ENCODE measurements around the gene HOXB4. TPM values are rescaled to one million over a fixed set of nuclear protein-coding genes. Genes with fewer than 3 reads are reported as not detected.
A peak's percentile ranks its signal among the peaks of the same experiment; 100 is the strongest.

The HOXB4 gene
- total and polyA plus RNA-seq, 5 donors from 2014 or later = 0.16 to 2.9 (median 0.18) TPM; not detected in 2

- peaks cover 23% of the 10 kb centered on the region for H3K27me3 Mint-ChIP-seq
- H3K27ac ChIP-seq (ENCODE audit: insufficient read depth, low read length, poor library complexity, severe bottlenecking) = no peak overlapping the region
- H3K36me3 ChIP-seq (ENCODE audit: control insufficient read depth, insufficient read depth, low read length) = no peaks in the 10 kb centered on the region
- DNase-seq = no peak
- peaks cover 3 to 14% (median 7%) of the 10 kb centered on the region in 4 donors for H3K4me1 Mint-ChIP-seq
- H3K36me3 Mint-ChIP-seq = no peaks in the 10 kb centered on the region
- H3K9me3 ChIP-seq (ENCODE audit: control insufficient read depth in 2 of 2, low read length in 2 of 2) = no peaks in the 10 kb centered on the region
- ATAC-seq (ENCODE audit: low read depth in 2 of 2) = no peak
- no peak overlapping the region for H3K4me3 Mint-ChIP-seq
- H3K27me3 ChIP-seq (ENCODE audit: control insufficient read depth, insufficient read depth, low read length) = no peaks in the 10 kb centered on the region
- H3K4me3 ChIP-seq (ENCODE audit: low read depth, low read length) = no peak overlapping the region
- H3K4me1 ChIP-seq (ENCODE audit: control insufficient read depth, insufficient read depth, low read length, poor library complexity, severe bottlenecking) = peaks cover 9% of the 10 kb centered on the region
- no peaks in the 10 kb centered on the region for H3K9me3 Mint-ChIP-seq
- H3K27ac Mint-ChIP-seq = peak overlapping the region in 1 of 3 donors; percentile 63
These were observed 25.0 kb downstream of the HOXB4 start for GRCh38 chr17:48553190-48553547.

DNA sequence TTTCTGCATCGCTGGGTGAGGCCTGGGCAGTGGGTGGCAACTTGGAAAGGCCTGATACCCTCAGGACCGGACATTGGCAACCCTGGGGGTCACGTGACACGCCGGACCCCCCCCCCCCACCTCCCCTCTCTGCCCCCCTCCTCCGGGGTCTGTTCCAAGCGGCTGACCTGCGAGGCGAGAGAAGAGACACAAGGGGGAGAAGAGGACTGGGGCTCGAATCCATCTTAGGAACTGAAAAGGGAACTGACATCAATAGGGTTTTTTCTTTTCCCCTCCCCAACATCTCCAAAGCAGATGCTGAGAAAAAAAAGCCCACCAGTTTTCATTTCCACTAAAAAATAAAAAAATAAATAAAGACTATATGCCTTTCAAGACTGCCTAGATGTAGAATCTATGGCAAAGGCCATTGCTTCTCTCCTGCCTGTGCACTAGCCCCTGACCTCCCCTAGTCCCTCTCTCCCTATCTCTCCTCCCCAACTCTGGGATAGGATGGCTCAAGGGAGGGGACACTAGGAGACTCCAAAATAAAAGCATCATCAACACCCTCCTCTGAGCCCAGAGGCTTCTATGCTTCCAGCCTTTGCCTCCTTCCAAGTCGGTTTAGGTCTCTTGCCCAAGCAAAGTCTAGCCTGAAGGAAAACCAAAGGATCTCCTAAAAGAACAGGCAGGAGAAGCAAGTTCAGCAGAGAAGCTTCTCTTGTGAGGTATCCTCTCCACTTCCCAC lies 25.5 kb downstream of the HOXB4 start:
- no peak for ATAC-seq (ENCODE audit: low read depth in 2 of 2)
- Mint-ChIP-seq H3K4me3 (no peak overlapping the region), H3K4me1 (peaks cover 6 to 18% (median 12%) of the 10 kb centered on the region in 4 donors), H3K27ac (no peak overlapping the region), H3K27me3 (peaks cover 19% of the 10 kb centered on the region), H3K9me3 (no peaks in the 10 kb centered on the region), H3K36me3 (no peaks in the 10 kb centered on the region)
- no peaks in the 10 kb centered on the region for H3K36me3 ChIP-seq (ENCODE audit: control insufficient read depth, insufficient read depth, low read length)
- no peaks in the 10 kb centered on the region for H3K9me3 ChIP-seq (ENCODE audit: control insufficient read depth in 2 of 2, low read length in 2 of 2)
- no peak overlapping the region for H3K27ac ChIP-seq (ENCODE audit: insufficient read depth, low read length, poor library complexity, severe bottlenecking)
- peaks cover 13% of the 10 kb centered on the region for H3K4me1 ChIP-seq (ENCODE audit: control insufficient read depth, insufficient read depth, low read length, poor library complexity, severe bottlenecking)
- no peak overlapping the region for H3K4me3 ChIP-seq (ENCODE audit: low read depth, low read length)
- no peak for DNase-seq
- no peaks in the 10 kb centered on the region for H3K27me3 ChIP-seq (ENCODE audit: control insufficient read depth, insufficient read depth, low read length)

DNA sequence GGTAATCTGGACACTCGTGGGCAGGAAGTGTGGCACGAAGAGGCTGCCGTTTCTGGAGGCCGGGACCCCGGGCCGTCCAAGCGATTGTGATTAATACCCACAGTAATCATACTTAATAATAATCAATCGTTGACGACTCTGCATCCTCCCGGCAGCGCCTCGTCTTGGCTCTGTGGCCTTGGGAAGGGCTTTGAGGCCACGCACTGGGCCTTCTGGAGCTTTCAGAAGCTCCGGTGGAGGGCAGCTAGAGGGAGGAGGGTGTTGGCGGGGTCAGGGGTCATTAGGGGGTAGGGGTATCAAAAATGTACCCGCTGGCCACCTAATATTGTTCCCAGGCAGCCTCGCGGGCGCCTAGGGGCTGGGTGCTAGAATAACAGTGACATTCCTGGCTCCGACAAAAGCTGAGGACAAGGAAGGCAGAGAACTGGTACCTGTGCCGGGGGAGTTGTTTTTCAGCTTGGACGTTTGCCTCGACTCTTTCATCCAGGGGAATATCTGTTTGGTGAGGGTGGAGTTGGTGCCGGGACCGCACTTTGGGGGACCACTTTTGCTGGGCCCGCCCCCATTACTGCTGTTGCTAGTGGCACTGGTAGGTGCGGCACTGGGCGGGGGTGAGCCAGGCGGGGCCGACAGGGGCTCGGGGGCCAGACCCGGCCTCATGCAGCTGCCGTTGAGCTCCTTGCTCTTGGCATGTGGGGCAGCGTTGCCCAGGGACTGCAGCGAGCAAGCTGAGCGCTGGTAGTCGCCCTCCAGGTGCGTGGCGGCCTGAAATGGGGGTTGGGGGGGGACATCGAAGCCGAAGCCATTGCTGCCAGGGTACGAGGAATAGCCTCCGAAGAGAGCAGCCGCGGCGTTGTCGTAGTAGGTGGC lies 26.3 kb downstream of the HOXB4 start:
- peaks cover 21% of the 10 kb centered on the region for H3K4me1 ChIP-seq (ENCODE audit: control insufficient read depth, insufficient read depth, low read length, poor library complexity, severe bottlenecking)
- no peaks in the 10 kb centered on the region for H3K27me3 ChIP-seq (ENCODE audit: control insufficient read depth, insufficient read depth, low read length)
- no peak overlapping the region for H3K4me3 Mint-ChIP-seq
- no peaks in the 10 kb centered on the region for H3K9me3 Mint-ChIP-seq
- H3K4me3 ChIP-seq (ENCODE audit: low read depth, low read length) = no peak overlapping the region
- no peaks in the 10 kb centered on the region for H3K9me3 ChIP-seq (ENCODE audit: control insufficient read depth in 2 of 2, low read length in 2 of 2)
- H3K36me3 Mint-ChIP-seq = no peaks in the 10 kb centered on the region
- H3K27ac ChIP-seq (ENCODE audit: insufficient read depth, low read length, poor library complexity, severe bottlenecking) = no peak overlapping the region
- peaks cover 10 to 23% (median 18%) of the 10 kb centered on the region in 4 donors for H3K4me1 Mint-ChIP-seq
- peaks cover 18% of the 10 kb centered on the region for H3K27me3 Mint-ChIP-seq
- no peak for ATAC-seq (ENCODE audit: low read depth in 2 of 2)
- no peak overlapping the region for H3K27ac Mint-ChIP-seq
- DNase-seq = no peak
- no peaks in the 10 kb centered on the region for H3K36me3 ChIP-seq (ENCODE audit: control insufficient read depth, insufficient read depth, low read length)

GRCh38 chr17:48551214-48551555 lies 27.0 kb downstream of the HOXB4 start:
- Histone ChIP-seq H3K9me3 (ENCODE audit: control insufficient read depth in 2 of 2, low read length in 2 of 2) (no peaks in the 10 kb centered on the region), H3K27ac (ENCODE audit: insufficient read depth, low read length, poor library complexity, severe bottlenecking) (no peak overlapping the region), H3K4me3 (ENCODE audit: low read depth, low read length) (no peak overlapping the region), H3K36me3 (ENCODE audit: control insufficient read depth, insufficient read depth, low read length) (no peaks in the 10 kb centered on the region), H3K27me3 (ENCODE audit: control insufficient read depth, insufficient read depth, low read length) (no peaks in the 10 kb centered on the region), H3K4me1 (ENCODE audit: control insufficient read depth, insufficient read depth, low read length, poor library complexity, severe bottlenecking) (peaks cover 25% of the 10 kb centered on the region)
- no peak overlapping the region for H3K4me3 Mint-ChIP-seq
- peaks cover 17% of the 10 kb centered on the region for H3K27me3 Mint-ChIP-seq
- no peaks in the 10 kb centered on the region for H3K9me3 Mint-ChIP-seq
- ATAC-seq (ENCODE audit: low read depth in 2 of 2) (no peak), DNase-seq (no peak)
- H3K27ac Mint-ChIP-seq = no peak overlapping the region
- H3K4me1 Mint-ChIP-seq = peaks cover 8 to 29% (median 19%) of the 10 kb centered on the region in 4 donors
- no peaks in the 10 kb centered on the region for H3K36me3 Mint-ChIP-seq

DNA sequence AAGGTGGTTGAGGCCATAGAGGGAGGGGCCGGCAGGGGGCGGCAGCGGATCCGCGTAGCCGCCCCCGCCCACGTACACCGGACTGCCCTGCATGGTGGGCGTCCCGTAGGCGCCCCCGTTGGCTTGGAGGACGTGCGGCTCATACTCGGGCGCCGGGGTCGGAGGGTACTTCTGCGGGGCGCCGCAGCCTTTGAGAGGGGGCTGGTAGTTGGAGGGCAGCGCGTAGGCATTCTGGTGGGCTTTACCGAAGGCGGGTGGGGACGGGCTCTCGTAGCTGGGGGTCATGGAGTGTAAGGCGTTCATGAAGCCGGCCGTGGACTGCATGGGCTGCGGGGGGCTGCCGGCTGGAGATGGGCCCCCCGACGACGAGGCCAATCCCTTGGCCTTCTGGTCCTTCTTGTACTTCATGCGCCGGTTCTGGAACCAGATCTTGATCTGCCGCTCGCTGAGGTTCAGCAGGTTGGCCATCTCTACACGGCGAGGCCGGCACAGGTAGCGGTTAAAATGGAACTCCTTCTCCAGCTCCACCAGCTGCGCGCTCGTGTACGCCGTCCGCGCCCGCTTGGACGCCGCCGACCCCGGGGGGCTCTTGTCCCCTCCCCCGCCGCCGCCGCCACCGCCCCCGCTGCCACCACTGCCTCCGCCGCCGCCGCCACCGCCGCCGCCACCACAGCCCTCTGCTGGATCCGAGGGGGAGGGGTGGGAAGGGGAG lies 27.5 kb downstream of the HOXB4 start:
- Mint-ChIP-seq H3K36me3 (no peaks in the 10 kb centered on the region), H3K9me3 (no peaks in the 10 kb centered on the region), H3K4me3 (no peak overlapping the region), H3K27me3 (peaks cover 16% of the 10 kb centered on the region), H3K27ac (no peak overlapping the region), H3K4me1 (peaks cover 8 to 31% (median 20%) of the 10 kb centered on the region in 4 donors)
- Histone ChIP-seq H3K9me3 (ENCODE audit: control insufficient read depth in 2 of 2, low read length in 2 of 2) (no peaks in the 10 kb centered on the region), H3K27me3 (ENCODE audit: control insufficient read depth, insufficient read depth, low read length) (peaks cover 1% of the 10 kb centered on the region), H3K36me3 (ENCODE audit: control insufficient read depth, insufficient read depth, low read length) (no peaks in the 10 kb centered on the region), H3K27ac (ENCODE audit: insufficient read depth, low read length, poor library complexity, severe bottlenecking) (no peak overlapping the region), H3K4me1 (ENCODE audit: control insufficient read depth, insufficient read depth, low read length, poor library complexity, severe bottlenecking) (peaks cover 30% of the 10 kb centered on the region), H3K4me3 (ENCODE audit: low read depth, low read length) (no peak overlapping the region)
- DNase-seq (no peak), ATAC-seq (ENCODE audit: low read depth in 2 of 2) (no peak)

- Histone ChIP-seq H3K9me3 (ENCODE audit: control insufficient read depth in 2 of 2, low read length in 2 of 2) (no peaks in the 10 kb centered on the region), H3K4me1 (ENCODE audit: control insufficient read depth, insufficient read depth, low read length, poor library complexity, severe bottlenecking) (peaks cover 37% of the 10 kb centered on the region), H3K27ac (ENCODE audit: insufficient read depth, low read length, poor library complexity, severe bottlenecking) (no peak overlapping the region), H3K27me3 (ENCODE audit: control insufficient read depth, insufficient read depth, low read length) (peaks cover 3% of the 10 kb centered on the region), H3K36me3 (ENCODE audit: control insufficient read depth, insufficient read depth, low read length) (no peaks in the 10 kb centered on the region), H3K4me3 (ENCODE audit: low read depth, low read length) (no peak overlapping the region)
- H3K9me3 Mint-ChIP-seq = no peaks in the 10 kb centered on the region
- DNase-seq (no peak), ATAC-seq (ENCODE audit: low read depth in 2 of 2) (no peak)
- H3K4me3 Mint-ChIP-seq = no peak overlapping the region
- H3K27me3 Mint-ChIP-seq = peaks cover 21% of the 10 kb centered on the region
- H3K27ac Mint-ChIP-seq = peak overlapping the region in 1 of 3 donors; percentile 9
- H3K4me1 Mint-ChIP-seq = peaks cover 7 to 36% (median 22%) of the 10 kb centered on the region in 4 donors
- H3K36me3 Mint-ChIP-seq = no peaks in the 10 kb centered on the region
These were observed 28.1 kb downstream of the HOXB4 start for GRCh38 chr17:48549914-48550501.

GRCh38 chr17:48549281-48549630 lies 28.9 kb downstream of the HOXB4 start:
- Mint-ChIP-seq H3K4me1 (peaks cover 7 to 39% (median 22%) of the 10 kb centered on the region in 4 donors), H3K27ac (peak overlapping the region in 1 of 3 donors; percentile 91)

More at GRCh38 chr17:48549281-48549630, 28.9 kb downstream of the HOXB4 start:
- Histone ChIP-seq H3K36me3 (ENCODE audit: control insufficient read depth, insufficient read depth, low read length) (no peaks in the 10 kb centered on the region), H3K4me3 (ENCODE audit: low read depth, low read length) (no peak overlapping the region), H3K4me1 (ENCODE audit: control insufficient read depth, insufficient read depth, low read length, poor library complexity, severe bottlenecking) (peaks cover 44% of the 10 kb centered on the region), H3K9me3 (ENCODE audit: control insufficient read depth in 2 of 2, low read length in 2 of 2) (no peaks in the 10 kb centered on the region), H3K27ac (ENCODE audit: insufficient read depth, low read length, poor library complexity, severe bottlenecking) (peak overlapping the region; percentile 23), H3K27me3 (ENCODE audit: control insufficient read depth, insufficient read depth, low read length) (peaks cover 3% of the 10 kb centered on the region)
- ATAC-seq (ENCODE audit: low read depth in 2 of 2) (no peak), DNase-seq (no peak)
- Mint-ChIP-seq H3K27me3 (peaks cover 28% of the 10 kb centered on the region), H3K36me3 (no peaks in the 10 kb centered on the region), H3K4me3 (no peak overlapping the region), H3K9me3 (no peaks in the 10 kb centered on the region)
